Effector CD8-positive, alpha-beta T cell (primary cell): ENCODE data around the gene PNMA6E.
"Not testable (repeated sequence)": the region's sequence is repeated elsewhere in the genome, so short reads cannot be mapped to it uniquely, and the experiment has no call there.

ENCODE experiments used
- DNase-seq: peaks from one replicate; lab custom pipeline; 2025; lab: John Stamatoyannopoulos, UW

The PNMA6E gene

GRCh38 chrX:153384973-153385372 lies 16.2 kb downstream of the PNMA6E start:
- DNase-seq: not testable (repeated sequence)

DNA sequence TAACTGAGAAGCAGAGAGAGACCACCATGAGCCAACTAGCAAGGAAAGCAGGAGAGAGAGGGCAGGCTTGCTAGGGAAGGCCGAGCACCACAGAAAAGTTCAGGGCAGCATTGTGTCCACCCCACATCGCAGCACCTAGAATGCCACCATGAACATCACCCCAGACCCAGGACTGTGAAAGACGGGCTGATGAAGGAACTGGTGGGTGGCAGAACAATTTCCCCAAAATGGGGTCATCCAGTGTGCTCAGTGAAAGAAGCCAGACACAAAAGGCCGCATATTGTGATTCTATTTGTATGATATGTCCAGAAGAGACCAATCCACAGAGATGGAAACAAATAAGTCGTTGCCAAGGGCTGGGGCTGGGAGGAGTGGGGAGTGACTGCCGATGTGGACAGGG lies 16.8 kb downstream of the PNMA6E start:
- no peak for DNase-seq

GRCh38 chrX:153382563-153383482 lies 18.3 kb downstream of the PNMA6E start:
- no peak for DNase-seq

DNA sequence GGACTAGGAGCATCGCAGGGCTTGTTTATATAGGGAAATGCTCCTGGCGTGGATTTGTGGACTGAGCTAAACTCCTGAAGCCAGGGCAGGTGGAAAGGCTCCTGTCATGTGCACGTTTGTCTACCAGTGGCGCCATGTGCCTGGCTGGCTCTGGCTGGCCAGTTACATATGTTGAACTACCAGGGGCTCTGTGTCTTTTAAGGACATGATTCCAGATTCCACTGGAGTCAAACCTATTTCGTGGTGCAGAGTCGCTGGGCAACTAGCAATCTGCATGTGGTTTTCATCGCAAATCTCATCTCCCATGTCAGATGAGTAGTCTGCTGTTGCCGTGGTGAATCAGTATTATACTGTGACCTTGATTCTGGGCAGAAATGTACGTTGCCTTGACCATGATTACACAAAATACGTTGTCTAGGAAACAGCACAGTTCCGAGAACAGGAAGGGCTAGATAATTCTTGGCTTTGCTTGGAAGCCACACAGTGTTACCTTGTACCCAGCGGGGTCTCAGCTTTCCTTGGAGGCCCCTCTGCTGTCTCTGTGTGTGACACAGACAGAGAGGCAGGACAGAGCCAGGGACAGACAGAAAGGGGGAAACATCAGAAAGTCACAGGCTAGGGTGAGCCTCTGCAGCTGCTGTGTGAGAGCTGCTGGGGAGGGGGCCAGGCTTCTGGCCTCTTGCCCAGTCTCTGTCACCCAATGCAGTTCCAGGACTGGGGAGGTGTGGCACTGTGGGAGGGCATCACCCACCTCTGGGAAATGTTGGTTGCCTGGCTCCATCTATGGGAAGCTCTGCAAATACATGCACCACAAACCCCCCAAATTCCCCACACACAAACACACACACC lies 19.2 kb downstream of the PNMA6E start:
- DNase-seq: no peak

- DNase-seq: no peak
These were observed 20.5 kb downstream of the PNMA6E start for GRCh38 chrX:153380691-153381090.

DNA sequence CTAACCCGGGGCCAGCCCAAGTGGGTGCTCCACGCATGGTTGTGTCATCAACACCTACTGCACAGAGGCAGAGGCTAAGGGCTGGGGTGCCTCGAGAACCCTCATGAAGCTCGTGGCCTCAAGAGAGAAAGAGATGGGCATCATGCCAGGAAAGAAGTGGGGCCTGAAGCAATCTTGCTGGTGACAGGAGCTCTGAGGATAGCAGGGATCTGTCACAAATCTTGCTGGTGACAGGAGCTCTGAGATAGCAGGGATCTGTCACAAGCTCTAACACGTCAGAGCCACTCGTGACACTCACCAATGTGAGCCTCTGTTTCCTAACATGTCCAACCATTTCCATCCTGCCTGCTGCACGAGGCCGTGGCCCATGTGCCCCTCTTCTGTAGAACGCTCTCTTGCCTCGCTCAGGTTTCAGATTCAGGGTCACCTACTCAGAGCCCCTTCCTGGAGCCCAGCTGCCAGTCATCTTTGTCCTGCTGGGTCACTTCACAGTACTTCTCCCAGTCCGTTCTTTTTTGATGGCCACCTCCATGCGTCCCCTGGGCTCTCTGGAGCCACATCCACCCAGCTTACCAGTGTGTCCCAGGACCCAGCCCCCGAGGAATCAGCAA lies 21.1 kb downstream of the PNMA6E start:
- no peak for DNase-seq

DNA sequence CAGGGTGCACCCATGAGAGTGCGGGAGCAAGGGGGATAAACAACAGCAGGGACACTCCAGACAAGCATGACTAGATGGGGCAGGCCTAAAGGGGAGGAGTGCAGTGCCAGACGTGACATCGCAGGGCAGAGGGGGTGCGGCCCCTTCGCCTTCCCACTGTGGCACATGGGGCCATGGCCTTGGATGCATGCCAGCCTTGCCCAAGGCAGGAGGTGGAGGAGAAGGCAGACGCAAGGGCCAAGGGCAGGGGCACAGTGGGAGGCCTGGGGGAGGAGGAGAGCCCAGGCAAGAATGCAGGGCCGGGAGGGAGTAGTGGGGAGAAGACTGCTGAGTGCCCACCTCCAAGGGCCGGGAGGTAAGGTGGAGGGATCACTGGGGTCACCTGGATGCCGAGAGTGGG lies 21.6 kb downstream of the PNMA6E start:
- DNase-seq: no peak

GRCh38 chrX:153378607-153379006 lies 22.5 kb downstream of the PNMA6E start:
- no peak for DNase-seq

- DNase-seq: no peak
These were observed 23.4 kb downstream of the PNMA6E start for GRCh38 chrX:153377727-153378126.

DNA sequence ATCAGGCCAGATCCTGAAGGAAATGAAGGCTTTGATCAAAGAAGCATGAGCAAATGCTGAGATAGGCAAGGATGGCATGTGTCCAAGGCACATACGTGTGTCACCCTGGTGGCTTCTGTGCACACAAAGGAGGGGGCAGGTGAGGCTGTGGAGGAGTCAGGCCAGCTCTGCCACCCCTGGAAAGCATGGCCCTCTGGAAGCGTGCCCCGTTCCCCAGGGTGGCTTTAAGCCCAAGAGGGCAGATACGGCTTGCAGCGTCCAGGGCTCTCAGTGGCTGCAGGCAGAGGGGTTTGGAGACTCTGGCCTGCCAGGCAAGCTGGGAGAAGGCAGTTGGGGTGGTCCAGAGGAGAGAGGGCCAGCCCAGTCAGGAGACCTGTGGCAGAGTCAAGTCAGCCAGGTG lies 25.6 kb downstream of the PNMA6E start:
- no peak for DNase-seq

DNA sequence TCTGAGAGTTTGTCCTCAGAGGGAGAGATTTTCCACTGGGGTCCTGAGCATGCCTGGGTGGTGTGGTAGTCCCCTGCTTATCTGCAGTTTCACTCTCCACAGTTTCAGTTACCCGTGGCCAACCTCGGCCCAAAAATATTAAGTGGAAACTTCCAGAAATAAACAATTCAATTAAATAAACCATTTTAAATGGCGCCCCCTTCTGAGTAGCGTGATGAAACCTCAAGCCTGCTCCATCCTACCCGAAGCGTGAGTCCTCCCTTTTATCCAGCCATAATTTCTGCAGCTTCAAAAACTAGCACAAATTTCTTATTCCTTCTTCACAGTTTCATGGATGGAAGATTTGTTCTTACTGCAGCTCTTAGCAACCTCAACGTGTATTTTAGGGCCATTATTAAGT lies 26.7 kb downstream of the PNMA6E start:
- no peak for DNase-seq

GRCh38 chrX:153372949-153373348 lies 28.2 kb downstream of the PNMA6E start:
- no peak for DNase-seq

DNA sequence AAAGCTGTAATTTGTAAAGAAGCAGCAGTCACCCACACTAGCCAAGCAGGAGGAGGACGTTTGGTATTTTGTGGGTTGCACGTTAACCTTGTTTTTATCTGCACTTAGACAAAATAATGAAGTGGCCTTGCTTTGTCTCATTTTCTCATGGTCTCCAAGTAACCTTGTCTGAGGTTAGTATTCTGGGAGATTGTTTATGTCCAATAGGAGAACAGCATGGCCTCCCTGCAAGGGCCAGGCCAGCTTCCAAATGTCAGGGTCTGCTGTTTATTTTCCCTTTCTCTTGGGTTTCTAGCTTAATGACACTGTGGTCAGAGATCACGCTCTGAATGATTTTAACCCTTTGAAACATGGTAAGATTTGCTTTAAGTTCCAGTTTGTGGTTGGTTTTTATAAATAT lies 29.9 kb downstream of the PNMA6E start:
- no peak for DNase-seq

DNA sequence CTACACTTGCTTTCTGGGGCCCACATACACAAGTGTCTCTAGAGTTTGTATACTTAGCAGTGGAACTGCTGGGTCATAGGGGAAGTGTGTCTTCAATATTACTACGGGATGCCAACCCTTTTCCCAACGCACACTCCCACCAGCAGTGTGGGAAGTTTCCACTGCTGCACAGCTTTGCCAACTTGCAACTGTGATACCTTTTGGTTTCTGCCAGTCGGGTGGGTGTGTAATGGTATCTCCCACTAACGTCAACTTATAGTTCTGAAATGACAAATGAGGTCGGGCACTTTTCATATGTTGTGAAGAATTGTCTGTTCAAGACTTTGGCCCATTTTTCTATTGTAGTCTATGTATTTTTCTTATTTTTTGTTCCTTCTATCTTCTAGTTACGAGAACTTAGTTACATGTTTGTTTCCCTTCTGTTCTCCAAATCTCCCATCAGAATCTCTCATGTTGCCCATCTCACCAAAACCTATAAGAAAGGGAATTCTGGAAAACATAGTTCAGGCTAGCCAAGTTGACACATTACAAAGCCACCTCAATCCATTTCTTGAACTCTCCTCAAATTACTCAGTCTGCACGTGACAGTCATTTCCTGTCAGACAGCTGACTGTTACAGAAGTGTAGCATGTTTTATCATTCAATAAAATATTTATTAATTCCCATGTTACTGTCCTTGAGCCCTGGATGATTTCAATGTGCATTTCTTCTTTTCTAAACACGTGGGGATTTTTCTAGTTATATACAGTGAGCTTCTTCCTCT lies 30.7 kb downstream of the PNMA6E start:
- no peak for DNase-seq

DNA sequence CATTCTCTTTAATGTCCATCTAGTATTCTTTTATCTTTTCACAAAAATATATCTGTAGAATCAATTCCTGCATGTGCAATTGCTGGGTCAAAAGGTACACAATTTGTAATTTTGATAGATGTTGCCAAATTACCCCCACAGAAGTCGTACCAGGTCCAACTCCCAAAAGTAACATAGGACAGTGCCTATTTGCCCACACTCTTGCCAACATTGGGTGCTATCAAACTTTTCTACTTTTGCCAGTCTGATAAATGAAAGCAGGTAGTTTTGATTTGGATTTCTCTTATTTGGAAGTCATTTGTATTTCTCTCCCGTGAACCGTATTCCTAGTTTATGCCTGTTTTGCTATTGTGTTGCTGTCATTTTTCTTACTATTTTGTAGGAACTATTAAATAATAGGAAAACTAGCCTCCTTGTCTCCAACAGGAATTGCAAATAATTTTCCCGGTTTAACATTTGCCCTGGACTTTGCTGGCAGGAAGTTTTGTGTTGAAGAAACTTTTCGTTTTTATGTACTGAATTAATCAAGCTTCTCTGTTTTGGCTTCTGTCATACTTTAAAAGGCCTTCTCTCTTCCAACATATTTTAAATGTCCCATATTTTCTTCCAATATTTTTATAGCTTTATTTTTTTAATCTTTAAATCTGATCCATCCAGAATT lies 34.1 kb downstream of the PNMA6E start:
- no peak for DNase-seq

- DNase-seq: no peak
These were observed 35.0 kb downstream of the PNMA6E start for GRCh38 chrX:153366119-153366518.

DNA sequence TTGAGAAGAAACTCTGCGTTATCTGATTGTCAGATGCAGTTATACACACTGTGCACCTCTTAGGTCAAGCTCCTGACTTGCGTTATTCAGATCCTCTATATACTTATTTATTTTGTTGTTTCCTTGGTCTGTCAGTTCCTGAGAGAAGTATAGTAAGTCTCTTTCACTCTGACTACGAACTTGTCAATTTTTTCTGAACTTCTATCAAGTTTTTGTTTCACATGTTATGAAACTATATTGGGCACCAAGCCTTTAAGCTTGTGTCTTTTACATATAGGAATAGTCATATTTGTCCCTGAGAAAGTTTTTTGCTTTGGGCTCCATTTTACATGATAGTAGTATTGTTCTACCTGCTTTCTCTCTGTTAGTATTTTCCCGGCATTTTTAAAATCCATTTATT lies 35.5 kb downstream of the PNMA6E start:
- no peak for DNase-seq

GRCh38 chrX:153361781-153362397 lies 39.3 kb downstream of the PNMA6E start:
- DNase-seq: no peak

- DNase-seq: no peak
These were observed 43.3 kb downstream of the PNMA6E start for GRCh38 chrX:153357877-153358276.

GRCh38 chrX:153353416-153353815 lies 47.7 kb downstream of the PNMA6E start:
- DNase-seq: no peak

DNA sequence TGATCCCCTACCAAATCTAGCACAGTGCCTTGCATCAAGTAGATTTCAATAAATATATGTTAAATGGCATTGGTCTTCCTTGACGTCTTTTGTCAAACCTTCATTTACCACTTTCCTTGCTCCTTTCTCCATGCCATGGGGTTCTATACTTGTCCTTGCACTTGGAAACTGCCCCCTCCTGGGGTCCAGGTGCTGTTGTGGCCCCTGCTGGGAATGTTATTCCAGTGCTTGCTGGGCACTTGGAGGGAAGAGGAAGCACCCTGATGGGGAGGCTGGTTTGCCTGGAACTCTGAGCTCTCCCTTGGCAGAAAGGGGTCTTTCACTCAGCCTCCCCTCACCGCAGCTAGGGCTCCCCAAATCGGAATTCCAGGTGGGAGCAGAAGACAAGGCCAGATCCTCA lies 48.3 kb downstream of the PNMA6E start:
- no peak for DNase-seq
